Measurements from ENCODE around the gene SAMD14.

Gene SAMD14

DNA sequence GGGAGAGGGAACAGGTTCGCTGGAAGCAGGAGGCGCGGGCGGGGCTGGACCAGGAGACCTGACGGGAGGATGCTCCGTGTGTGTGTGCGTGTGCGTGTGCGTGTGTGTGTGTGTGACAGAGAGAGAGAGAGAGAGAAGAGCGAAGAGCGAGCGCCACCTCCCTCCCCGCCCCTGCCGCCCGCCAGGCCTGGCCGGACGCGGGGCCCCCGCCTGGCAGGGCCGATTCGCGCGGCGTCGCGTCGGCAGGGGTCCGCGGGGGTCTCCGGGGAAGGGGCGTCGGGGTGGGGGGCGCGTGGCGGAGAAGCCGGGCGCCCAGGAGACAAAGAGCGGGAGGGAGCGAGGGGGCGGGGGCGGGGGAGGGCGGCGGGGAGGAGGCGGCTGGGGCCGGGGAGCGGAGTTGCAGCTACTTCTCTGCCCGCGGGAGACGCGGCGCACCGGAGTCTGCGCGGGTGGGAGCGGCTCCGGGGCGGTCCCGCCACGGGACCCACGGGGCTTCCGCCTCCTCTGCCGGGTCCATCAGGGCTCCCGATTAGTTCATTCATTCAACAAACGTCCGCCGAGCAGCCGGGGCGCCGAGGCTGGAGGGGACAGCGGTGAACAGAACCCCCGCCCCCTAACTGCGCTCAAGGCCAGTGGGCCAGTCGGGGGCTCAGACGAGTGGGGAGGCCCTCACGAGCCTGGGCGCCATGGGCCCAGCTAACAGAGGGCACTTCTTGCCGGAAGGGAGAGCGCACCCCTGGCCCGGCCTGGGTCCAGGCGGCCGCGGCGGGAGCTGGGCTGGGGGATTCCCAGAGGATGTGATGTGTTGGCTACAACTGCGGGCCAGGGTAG is at the start of gene SAMD14:
Gene SAMD14 (minus strand): TSS at position 433 of the 831 bp plus-strand sequence. CDS start 5,201 bp downstream, outside the sequence.
- no peak for DNase-seq (ENCODE audit: low read depth in 2 of 2)

DNA sequence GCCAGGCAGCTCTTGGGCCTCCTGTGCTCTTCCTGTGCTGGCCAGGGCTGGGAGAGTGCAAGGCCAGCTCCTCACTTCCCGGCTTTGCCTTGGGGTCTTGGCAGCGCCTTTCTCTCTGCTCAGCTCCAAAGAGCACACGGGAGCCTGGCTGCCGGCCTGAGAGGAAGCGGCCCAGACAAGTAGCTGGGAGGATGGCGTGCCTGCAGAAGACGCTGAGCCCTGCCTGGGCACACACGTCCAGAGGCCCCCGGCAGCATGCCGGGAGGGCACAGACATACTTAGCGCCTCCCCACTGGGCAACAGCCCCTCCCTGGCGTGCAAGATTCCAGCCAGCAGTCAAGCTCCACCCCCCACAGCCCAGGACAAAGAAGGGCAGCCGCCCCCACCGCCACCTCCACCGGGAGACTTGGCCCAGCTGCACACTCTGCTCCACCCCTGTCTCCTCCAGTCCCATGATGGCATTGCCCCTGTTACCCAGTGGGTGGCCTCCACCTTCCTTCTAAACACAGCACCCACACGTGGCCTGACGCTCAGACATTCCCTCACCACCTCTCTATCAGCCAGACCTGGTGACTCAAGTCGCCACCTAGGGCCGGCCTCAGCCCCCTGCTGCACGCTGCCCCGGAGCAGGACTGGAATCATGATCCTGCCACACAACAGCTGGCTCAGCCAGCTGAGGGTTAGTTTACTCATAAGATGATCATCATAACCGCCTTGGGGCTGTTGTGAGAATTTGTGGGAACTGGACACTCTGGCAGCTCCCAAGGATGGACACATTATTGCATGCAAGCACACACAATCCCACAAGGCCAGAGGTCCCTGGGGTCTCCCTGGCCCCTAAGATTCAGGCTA is 48.2 kb upstream of the SAMD14 start:
- DNase-seq (ENCODE audit: low read depth in 2 of 2) = peak; percentile 28 to 29

DNA sequence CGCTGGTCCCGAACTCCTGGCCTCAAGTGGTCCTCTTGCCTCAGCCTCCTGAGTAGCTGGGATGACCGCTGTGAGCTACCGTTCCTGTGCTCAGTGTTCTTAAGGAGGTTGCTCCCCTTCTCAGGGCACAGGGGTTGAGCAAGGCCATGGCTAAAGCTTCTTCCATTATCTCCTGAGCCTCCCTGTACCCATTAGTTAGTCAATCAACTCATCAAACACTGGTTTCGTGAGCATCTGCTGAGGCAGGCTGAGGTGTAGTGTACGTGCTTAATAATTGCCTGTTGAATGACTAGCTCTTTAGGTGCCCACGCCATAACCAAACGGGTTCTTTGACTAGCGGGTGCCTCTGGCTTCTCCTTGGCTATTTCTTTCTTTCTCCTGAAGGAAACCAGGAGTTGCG is 47.5 kb upstream of the SAMD14 start:
- no peak for DNase-seq (ENCODE audit: low read depth in 2 of 2)

DNA sequence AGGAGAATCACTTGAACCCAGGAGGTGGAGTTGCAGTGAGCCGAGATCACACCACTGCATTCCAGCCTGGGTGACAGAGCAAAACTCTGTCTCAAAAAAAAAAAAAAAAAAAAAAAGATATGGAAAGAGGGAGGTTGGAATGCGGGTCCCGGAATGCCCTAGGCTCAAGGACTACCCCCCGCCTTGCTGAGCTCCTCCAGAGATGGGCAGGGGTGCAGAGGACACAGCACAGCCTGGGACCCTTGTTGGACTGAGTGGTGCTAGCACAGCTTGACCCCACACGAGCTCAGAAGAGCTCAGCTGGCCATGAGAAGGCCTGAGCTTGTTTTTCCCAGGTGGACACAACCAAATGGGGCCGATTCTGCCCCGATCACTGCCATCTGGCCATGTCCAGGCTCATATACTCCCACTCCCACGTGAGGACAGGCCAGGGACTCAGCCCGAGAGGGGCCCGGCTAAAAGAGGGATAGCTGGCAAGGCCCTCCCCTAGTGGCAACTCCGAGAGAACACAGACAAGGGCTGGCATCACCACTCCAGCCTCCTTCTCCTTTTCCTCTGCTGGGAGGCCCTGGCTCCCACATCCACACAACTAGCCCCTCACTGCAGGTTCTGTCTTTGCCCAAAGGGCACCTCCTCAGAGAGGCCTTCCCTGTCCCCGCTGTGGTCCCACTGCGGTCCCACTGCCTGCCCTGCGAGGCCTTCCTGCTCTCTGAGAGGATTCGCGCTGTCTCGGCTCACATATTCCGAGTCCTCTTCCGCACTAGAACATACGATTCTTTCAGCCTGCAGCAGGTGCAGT is 46.8 kb upstream of the SAMD14 start:
- no peak for DNase-seq (ENCODE audit: low read depth in 2 of 2)

DNA sequence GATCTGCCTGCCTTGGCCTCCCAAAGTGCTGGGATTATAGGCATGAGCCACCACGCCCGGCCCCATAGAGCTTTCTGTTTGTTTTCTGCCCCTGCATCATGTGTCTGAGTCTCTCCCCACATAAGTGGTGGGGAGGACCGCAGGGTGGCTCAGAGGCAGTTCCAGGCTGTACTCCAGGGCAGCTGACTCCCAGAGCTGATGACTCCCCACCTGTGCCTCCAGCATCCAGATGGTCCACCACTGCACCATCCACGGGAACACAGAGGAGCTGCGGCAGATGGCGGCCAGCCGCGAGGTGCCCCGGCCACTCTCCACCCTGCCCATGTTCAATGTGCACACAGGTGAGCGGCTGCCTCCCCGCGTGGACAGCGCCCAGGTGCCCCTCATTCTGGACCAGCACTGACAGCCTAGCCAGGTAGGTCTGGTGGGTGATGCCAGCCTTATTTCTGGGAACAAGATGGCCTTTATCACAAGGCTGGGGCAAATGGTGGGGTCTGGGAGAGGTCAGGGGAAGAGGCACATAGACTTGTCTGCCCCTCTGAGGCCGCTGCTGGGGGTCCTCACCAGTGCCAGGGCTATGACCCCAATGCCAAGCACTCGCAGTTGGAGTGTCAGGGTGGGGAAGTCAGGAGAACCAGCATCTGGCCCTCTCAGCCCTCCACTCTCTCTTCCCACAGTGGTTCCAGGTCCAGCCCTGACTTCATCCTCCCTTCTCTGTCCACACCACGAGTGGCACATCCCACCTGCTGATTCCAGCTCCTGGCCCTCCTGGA is 45.3 kb upstream of the SAMD14 start:
- no peak for DNase-seq (ENCODE audit: low read depth in 2 of 2)

DNA sequence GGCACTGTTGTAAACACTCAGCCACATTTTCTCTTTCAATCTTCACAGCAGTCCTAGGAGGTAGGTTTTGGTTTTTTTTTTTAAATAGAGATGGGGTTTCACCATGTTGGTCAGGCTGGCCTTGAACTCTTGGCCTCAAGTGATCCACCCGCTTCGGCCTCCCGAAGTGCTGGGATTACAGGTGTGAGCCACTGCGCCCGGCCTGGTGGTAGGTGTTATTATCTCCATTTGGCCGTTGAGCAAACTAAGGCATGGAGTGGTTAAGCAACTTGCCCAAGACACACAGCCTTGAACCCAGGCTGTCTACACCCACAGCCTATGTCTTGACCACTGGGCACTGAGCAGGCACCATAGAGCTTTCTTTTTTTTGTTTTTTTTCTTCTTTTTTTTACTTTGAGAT is 44.5 kb upstream of the SAMD14 start:
- DNase-seq (ENCODE audit: low read depth in 2 of 2) = no peak

DNA sequence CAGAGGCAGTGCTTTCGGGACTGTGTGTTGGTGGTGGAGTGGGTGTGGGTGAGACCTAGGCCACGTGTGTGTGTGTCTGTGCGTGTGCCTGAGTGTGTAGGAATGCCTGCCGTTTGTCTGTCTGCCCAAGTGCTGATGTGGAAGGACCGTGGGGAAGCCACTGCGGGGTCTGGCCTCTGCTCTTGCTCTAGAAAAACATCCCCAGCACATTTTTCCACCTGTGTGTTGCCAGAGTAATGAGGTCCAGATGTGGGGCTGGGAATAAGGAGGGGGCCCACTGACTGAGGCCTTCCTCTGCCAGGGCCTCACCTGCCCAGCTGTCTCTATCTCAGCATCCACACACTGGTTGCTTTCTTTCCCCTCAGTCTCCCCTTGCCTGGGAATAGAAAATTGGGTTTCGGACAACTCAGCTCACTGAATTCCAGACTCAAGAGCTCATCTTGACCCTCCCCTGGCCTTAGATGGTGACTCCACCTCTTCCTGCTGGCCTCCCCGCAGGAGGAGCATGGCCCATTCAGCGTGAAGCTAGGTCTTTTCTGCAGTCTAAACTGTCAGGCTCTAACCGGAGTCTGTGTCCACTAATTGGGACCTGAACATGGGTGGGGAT is 43.5 kb upstream of the SAMD14 start:
- no peak for DNase-seq (ENCODE audit: low read depth in 2 of 2)

DNA sequence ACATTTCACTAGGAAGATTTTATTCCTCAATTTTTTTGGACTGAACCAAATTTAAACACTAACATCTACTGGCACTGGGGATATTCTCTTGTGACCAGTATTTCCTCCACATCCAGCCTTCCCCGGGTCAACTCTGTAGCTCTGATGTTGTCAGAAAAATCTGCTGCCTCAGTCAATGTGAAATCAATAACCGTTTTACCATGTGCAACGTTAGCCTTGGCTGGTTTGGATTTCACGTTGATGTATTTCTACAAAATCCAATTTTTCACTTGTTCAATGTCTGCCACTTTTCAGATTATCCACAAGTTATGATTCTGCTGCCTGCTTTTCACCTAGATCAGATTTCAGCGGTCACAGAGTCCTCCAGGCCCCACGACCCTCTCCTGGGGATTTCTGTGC is 43.0 kb upstream of the SAMD14 start:
- DNase-seq (ENCODE audit: low read depth in 2 of 2) = no peak

DNA sequence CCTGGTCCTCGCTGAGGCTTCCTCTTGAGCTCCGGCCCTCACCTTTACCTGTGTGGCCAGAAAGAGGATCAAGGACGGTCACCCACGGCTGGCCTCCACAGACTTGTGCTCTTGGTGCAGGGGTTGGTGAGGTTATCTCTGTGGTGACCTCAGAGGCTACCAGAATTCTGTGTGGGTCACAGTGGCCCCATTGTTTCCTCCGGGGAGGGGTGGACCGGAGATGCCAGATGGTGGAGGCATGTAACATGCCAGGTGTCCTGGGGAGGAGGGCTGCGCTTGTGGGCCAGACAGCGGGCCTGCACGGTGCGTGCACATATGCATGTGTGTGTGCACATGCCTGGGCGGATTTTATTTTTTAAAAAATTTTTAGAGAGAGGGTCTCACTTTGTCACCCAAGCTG is 42.2 kb upstream of the SAMD14 start:
- DNase-seq (ENCODE audit: low read depth in 2 of 2) = no peak

DNA sequence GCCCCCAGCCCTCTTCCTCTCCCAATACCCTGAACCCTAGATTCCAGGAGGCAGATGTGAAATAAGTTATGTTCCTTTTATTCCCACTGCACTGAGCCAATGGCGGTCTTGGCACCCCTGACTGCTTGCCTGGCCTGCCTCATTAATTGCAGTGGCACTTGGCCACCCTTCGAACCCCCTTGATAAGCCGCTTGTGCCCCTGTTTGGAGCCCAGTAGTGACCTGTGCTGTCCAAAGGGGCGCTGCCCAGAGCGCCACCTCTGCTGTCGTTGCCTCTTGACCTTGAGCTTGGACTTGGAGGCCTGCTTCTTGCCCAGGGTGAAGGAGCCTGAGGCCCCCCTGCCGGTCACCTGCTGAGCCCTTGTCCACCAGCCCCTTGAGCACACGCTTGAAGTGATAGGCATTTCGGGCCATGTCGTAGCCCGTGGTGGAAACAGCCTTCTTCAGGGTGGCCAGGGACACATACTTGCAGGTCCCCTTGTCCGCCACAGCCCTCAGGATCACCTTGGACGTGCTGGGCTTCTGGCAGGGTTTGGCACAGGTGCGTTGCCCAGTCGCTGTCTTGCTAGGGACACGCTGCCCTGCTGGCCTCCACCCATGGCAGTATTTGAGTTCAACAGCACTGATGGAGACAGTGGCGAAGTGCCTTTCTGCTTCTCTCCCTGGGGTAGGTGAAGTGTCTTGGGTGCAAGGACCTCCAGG is 41.6 kb upstream of the SAMD14 start:
- DNase-seq (ENCODE audit: low read depth in 2 of 2) = no peak

DNA sequence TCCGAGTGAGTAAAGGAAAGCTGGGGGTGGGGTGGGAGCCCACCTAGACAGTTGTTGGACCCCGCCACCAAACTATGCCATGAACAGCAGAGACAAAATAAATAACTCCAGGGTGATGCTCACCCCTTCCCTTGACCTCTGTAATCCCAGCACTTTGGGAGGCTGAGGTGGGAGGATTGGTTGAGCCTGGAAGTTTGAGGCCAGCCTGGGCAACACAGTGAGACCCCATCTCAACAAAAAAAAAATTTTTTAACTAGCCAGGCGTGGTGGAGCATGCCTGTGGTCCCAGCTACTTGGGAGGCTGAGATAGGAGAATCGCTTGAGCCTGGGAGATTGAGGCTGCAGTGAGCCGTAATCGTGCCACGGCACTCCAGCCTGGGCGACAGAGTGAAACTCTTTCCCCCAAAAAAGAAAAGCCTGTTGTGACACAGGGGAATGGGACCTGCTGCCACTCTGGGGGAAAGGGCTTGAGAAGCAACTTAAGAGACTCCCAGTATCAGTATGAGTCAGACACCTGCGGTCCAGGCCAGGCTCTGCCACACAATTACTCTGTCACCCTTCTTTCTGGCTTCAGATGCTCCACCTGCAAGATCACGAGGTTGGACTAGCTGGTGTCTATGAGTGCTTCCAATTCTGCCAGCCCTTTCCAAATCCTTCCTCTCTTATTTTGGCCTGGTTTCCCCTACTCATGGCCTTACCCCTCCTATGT is 40.9 kb upstream of the SAMD14 start:
- no peak for DNase-seq (ENCODE audit: low read depth in 2 of 2)

DNA sequence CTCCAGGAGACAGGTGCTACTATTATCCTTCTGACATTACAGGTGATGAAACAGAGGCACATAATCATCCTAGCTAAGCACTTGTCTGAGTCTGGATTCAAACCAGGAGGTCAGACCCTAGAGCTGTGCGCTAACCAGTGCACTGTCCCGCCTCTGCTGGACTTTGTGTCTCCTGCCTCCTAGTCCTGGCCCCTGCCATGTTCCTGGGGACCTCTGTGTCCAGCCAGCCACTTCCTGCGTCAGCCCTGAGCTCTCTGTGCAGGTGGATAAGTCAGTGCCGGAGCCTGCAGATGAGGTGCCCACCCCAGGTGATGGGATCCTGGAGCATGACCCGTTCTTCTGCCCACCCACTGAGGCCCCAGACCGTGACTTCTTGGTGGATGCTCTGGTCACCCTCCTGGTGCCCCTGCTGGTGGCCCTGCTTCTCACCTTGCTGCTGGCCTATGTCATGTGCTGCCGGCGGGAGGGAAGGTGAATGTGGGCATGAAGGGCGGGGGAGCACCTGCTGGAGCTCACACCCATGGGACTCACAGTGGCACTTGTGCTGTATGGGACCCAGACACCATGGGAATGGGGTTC is 40.0 kb upstream of the SAMD14 start:
- DNase-seq (ENCODE audit: low read depth in 2 of 2) = no peak

DNA sequence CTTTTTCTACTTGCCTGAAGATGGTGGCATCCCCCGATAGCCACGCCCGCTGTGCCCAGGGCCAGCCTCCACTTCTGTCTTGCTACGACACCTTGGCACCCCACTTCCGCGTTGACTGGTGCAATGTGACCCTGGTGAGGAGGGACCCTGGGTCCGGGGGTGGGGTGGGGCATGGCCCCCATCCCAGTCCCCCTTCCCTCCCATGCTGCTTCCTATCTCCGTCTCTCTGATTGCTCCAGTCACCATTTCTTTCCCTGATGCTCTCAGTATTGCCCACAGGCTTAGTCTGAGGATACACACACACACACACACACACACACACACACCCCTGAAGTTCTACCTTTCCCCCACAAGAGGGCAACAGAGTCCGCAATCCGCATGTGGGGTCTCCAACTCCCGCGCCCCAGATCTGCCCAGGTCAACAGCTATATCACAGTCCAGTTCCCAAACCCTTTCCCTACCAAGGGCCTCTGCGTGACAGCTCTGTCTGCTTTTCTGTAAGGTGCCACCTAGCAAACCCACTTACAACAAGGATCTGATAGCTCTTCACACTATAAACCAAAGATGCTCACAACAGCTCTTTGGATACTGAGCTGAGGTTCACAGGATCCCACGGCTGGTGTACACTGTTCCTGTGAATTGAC is 39.3 kb upstream of the SAMD14 start:
- peak; percentile 30 to 37 for DNase-seq (ENCODE audit: low read depth in 2 of 2)

DNA sequence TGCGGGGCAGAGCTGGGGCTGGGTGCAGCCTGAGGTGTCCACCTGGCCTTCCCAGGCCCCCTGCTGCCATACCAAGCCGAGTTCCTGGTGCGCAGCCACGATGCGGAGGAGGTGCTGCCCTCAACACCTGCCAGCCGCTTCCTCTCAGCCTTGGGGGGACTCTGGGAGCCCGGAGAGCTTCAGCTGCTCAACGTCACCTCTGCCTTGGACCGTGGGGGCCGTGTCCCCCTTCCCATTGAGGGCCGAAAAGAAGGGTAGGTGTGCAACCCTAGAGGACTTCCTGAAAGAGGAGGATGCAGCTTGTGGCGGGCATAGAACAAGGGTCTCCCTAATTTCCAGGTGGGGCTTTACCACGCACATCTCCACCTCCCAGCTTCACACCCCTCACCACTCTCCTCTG is 38.4 kb upstream of the SAMD14 start:
- no peak for DNase-seq (ENCODE audit: low read depth in 2 of 2)

DNA sequence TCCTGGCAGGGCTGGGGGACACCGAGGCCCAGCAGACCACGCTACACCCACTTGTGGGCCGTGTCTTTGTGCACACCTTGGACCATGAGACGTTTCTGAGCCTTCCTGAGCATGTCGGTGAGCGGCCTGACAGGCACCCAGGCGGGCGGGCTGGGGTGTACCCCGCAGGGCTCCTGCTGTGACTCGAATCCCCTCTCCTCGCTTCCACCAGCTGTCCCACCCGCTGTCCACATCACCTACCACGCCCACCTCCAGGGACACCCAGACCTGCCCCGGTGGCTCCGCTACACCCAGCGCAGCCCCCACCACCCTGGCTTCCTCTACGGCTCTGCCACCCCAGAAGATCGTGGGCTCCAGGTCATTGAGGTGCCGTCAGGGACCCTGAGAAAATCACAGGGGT is 37.4 kb upstream of the SAMD14 start:
- DNase-seq (ENCODE audit: low read depth in 2 of 2) = no peak

DNA sequence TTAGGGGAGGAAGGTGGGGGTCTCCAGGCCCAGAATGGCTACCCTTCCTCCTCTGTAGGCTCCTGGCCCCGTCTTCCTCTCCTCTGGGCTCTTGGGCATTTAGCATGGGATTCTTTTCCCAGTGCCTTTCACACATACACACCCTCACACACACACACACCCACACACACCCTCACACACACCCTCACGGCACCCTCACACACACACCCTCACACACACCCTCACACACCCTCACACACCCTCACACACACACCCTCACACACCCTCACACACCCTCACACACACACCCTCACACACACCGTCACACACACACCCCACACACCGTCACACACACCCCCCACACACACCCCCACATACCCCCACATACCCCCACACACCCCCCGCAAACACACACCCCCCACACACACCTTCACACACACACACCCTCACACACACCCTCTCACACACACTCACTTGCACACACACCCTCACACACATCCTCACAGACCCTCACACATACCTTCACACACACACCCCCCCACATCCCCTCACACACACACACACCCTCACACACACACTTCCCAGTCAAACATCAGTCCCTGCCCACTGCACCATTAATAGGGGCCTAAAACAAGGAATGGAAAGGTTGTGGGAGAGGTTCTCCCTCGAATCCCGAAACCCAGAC is 36.7 kb upstream of the SAMD14 start:
- no peak for DNase-seq (ENCODE audit: low read depth in 2 of 2)

DNA sequence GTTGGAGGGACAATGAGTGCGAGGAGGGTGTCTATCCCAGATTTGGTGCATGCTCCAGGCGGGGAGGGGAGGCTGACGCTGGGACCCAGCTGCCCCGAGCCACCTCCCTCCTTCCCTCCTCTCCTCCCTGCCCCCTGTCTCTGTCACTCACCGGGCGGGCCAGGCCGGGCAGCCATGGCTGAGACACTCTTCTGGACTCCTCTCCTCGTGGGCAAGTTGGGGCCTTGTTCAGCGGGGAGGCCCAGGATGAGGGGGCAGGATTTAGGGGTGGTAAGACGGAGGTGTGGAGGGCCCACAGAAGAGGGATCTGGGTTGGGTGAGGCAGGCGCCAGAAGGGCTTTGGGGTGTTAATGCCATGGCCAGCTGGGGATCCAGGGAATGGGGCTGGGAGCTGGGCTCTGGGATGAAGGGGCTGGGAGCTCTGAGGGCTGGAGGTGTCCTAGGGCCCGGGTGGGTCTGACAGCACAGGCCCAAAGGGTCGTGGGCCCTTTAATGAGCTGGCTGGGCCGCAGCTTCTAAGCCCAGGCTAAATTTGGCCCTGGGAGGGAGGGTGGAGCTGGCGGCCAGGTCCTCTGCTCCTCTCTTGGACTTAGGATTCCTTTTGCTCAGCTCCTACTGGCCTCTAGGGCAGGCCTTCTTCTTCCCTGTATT is 36.0 kb upstream of the SAMD14 start, which contains the start of gene SGCA:
Gene SGCA (plus strand): TSS at position 139 of the 651 bp plus-strand sequence. CDS start 36 bp downstream, at position 175.
- DNase-seq (ENCODE audit: low read depth in 2 of 2) = no peak

DNA sequence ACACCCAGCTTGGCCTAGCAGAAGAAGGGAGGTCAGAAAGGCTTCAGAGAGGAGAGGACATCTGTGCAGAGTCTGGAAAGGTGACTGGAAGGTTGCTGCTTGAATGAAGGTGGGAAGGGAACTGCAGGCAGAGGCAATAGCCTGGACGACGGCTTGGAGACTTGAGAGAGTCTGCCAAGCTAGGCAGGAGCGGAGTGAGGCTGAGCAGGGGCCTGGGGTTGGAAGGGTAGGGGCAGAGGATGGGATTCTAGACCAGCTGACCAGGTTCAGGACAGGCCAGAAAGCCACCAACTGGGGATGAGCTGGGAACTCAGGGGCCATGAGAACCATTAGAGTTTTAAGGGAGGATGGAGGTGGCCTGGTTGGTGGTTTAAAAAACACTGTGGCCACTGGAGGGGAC is 35.5 kb upstream of the SAMD14 start:
- DNase-seq (ENCODE audit: low read depth in 2 of 2) = no peak
